Omental fat pad (tissue), 4 donors: ENCODE measurements around the gene FAM83B. TPM values are rescaled to one million over a fixed set of nuclear protein-coding genes. Genes with fewer than 3 reads are reported as not detected.
"Not testable (repeated sequence)": the region's sequence is repeated elsewhere in the genome, so short reads cannot be mapped to it uniquely, and the experiment has no call there.

Experiments
- ATAC-seq: fragments of 150-250 bp; one replicate; pipeline ENCODE4 v1.9.1; 2016; ENCODE audit warnings: mild to moderate bottlenecking, moderate library complexity; ENCODE audit not compliant: low FRiP score
- DNase-seq: peaks from one replicate; pipeline ENCODE4 v3.0.0-alpha.2; 2019; ENCODE audit warnings: low spot score
- total RNA-seq, 4 donors: library from RNA; depleted of rRNA; stranded (reverse); fragments of >200 nt; gene quantifications; one replicate each; pipeline ENCODE4 v1.1.0, GENCODE V29; 2016
- TF ChIP-seq, protein P1 (sequence below), 3 donors: fragments of 450-650 bp; IDR thresholded peaks; one replicate each; pipeline ENCODE4 v1.5.1; 2016 to 2017; ENCODE audit warnings: antibody characterized with exemption in 3 of 3, mild to moderate bottlenecking in 3 of 3, moderate library complexity in 2 of 3

FAM83B gene
- total RNA-seq, 4 donors from 2014 or later: 0.19 to 0.72 (median 0.37) TPM; not detected in 1

- DNase-seq (no peak), ATAC-seq (no peak)
- TF ChIP-seq, protein P1, sequence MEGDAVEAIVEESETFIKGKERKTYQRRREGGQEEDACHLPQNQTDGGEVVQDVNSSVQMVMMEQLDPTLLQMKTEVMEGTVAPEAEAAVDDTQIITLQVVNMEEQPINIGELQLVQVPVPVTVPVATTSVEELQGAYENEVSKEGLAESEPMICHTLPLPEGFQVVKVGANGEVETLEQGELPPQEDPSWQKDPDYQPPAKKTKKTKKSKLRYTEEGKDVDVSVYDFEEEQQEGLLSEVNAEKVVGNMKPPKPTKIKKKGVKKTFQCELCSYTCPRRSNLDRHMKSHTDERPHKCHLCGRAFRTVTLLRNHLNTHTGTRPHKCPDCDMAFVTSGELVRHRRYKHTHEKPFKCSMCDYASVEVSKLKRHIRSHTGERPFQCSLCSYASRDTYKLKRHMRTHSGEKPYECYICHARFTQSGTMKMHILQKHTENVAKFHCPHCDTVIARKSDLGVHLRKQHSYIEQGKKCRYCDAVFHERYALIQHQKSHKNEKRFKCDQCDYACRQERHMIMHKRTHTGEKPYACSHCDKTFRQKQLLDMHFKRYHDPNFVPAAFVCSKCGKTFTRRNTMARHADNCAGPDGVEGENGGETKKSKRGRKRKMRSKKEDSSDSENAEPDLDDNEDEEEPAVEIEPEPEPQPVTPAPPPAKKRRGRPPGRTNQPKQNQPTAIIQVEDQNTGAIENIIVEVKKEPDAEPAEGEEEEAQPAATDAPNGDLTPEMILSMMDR (IDR thresholded peaks at IDR 0.05): no peak
Measured at GRCh38 chr6:54879188-54879985, 32.8 kb downstream of the FAM83B start.

DNA sequence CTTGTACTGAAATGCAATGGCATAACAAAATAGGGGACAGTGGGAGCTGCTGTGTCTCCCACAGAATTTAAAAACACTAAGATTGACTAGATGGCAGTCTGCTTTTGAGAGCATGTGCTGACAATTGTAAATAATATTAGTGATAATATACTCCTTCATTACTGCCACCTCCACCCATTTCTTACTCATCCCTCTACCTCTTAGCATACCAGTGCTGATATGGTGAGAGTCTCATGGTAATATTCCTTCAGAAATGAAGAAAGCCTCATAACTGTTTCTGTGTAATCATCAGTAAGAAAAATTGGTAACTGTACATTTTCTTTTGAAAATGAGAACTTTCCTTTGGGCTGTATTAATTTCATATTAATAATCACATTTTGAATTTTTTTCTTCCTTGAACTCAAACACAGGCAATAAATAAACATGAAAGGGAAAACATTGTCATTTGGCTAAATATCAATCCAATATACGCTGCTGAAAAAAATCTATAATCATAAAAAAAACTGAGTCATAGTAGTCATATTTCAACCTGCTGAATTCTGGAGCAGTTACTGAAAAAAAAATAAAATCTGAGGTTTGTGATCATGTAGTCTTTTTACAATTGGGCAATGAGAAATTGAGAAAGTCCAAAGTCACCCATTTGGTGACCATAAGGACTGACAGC lies 34.6 kb downstream of the FAM83B start:
- TF ChIP-seq, protein P1 (IDR thresholded peaks at IDR 0.05): no peak
- ATAC-seq (no peak), DNase-seq (no peak)

- not testable (repeated sequence) for DNase-seq, ATAC-seq
Measured at GRCh38 chr6:54881891-54882290, 35.3 kb downstream of the FAM83B start.

GRCh38 chr6:54886932-54887584 lies 40.5 kb downstream of the FAM83B start:
- no peak for ATAC-seq

DNA sequence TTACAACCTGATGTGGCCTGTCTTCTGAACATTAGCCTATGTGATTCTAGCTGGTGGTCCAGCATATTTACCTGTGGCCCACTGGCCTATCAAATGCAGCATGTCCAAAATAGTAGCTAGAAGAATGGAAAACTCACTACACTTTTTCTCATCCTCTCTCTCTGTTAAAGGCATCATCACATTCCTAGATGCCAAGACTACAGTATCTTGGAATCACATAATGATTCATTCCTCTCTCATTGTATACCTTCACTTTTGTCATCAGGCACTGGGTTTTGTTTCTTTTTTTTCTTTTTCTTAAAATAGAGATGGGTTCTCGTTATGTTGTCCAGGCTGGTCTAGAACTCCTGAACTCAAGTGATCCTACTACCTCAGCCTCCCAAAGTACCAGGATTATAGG lies 45.0 kb downstream of the FAM83B start:
- TF ChIP-seq, protein P1 (IDR thresholded peaks at IDR 0.05): no peak
- DNase-seq (no peak), ATAC-seq (no peak)

More at GRCh38 chr6:54886932-54887584, 40.5 kb downstream of the FAM83B start:
- no peak for DNase-seq
- TF ChIP-seq, protein P1 (IDR thresholded peaks at IDR 0.05): no peak

- no peak for DNase-seq
- peak; percentile 32 for ATAC-seq
Measured at GRCh38 chr6:54892831-54893230, 46.3 kb downstream of the FAM83B start.

GRCh38 chr6:54893818-54894217 lies 47.2 kb downstream of the FAM83B start:
- no peak for DNase-seq
- no peak for ATAC-seq
- TF ChIP-seq, protein P1 (IDR thresholded peaks at IDR 0.05): no peak

More at GRCh38 chr6:54892831-54893230, 46.3 kb downstream of the FAM83B start:
- TF ChIP-seq, protein P1 (IDR thresholded peaks at IDR 0.05): no peak
